Measurements from ENCODE around the gene LUC7L2. TPM values are rescaled to one million over a fixed set of nuclear protein-coding genes. Genes with fewer than 3 reads are reported as not detected.
"Not testable (repeated sequence)": the region's sequence is repeated elsewhere in the genome, so short reads cannot be mapped to it uniquely, and the experiment has no call there.

LUC7L2 gene
- total RNA-seq: 10 to 100 TPM; 29.4 to 77.6 (median 50.0) TPM

- H3K36me3 ChIP-seq: peaks cover 0 to 15% (median 0%) of the 10 kb centered on the region in 3 donors
- intact Hi-C loops (cut with DNase I): no loop called here
Observed at GRCh38 chr7:139359366-139360209, at the start of gene LUC7L2. TSS of gene LUC7L2 (plus strand) at chr7:139359894. CDS start at chr7:139360262, 368 bp downstream.

GRCh38 chr7:139317939-139318505 lies 41.7 kb upstream of the LUC7L2 start:
- intact Hi-C loops (cut with DNase I): no loop called here
- no peak overlapping the region for H3K4me3 ChIP-seq
- H3K27ac ChIP-seq: no peak overlapping the region
- 82 to 87% methylated on average over 5 of the region's 5 CpGs for WGBS, 2 donors
- no peaks in the 10 kb centered on the region for H3K4me1 ChIP-seq
- DNase-seq: no peak
- H3K27me3 ChIP-seq: no peaks in the 10 kb centered on the region
- TF ChIP-seq CTCF (IDR thresholded peaks at IDR 0.05) (no peak), POLR2A (IDR thresholded peaks at IDR 0.05) (no peak)
- H3K9me3 ChIP-seq: no peaks in the 10 kb centered on the region
- H3K36me3 ChIP-seq: no peaks in the 10 kb centered on the region

More at GRCh38 chr7:139359366-139360209, at the start of gene LUC7L2:
- H3K27ac ChIP-seq: peak within 1 kb of the TSS; percentile 97 to 100 (median 100)
- TF ChIP-seq CTCF (IDR thresholded peaks at IDR 0.05) (peak in 2 of 6 experiments; percentile 14 to 31), POLR2A (IDR thresholded peaks at IDR 0.05) (peak in 3 of 4 donors; percentile 38 to 94 (median 87))
- H3K27me3 ChIP-seq: no peaks in the 10 kb centered on the region
- DNase-seq: peak; percentile 98
- WGBS, 2 donors: 0% methylated on average over 25 to 35 of the region's 98 CpGs
- peak within 1 kb of the TSS; percentile 80 to 100 (median 92) for H3K4me3 ChIP-seq
- no peaks in the 10 kb centered on the region for H3K9me3 ChIP-seq
- peaks cover 22 to 52% (median 28%) of the 10 kb centered on the region in 3 donors for H3K4me1 ChIP-seq

GRCh38 chr7:139321071-139321745 lies 38.5 kb upstream of the LUC7L2 start:
- Histone ChIP-seq H3K9me3 (no peaks in the 10 kb centered on the region), H3K4me3 (no peak overlapping the region), H3K27ac (no peak overlapping the region), H3K27me3 (no peaks in the 10 kb centered on the region), H3K36me3 (no peaks in the 10 kb centered on the region), H3K4me1 (no peaks in the 10 kb centered on the region)
- WGBS, 2 donors: 56 to 73% methylated on average over 8 to 11 of the region's 11 CpGs
- TF ChIP-seq POLR2A (IDR thresholded peaks at IDR 0.05): no peak
- TF ChIP-seq CTCF (IDR thresholded peaks at IDR 0.05): peak in 3 of 6 experiments; percentile 15 to 44 (median 17)
- intact Hi-C loops (cut with DNase I): no loop called here
- DNase-seq: no peak

GRCh38 chr7:139324709-139325108 lies 35.0 kb upstream of the LUC7L2 start:
- H3K27ac ChIP-seq; H3K4me3 ChIP-seq; DNase-seq; H3K27me3 ChIP-seq; intact Hi-C loops (cut with DNase I); H3K9me3 ChIP-seq; H3K36me3 ChIP-seq; H3K4me1 ChIP-seq: not testable (repeated sequence)
- 91 to 93% methylated on average over 10 to 11 of the region's 11 CpGs for WGBS, 2 donors

- intact Hi-C loops (cut with DNase I): no loop called here
- no peaks in the 10 kb centered on the region for H3K36me3 ChIP-seq
- no peak overlapping the region for H3K27ac ChIP-seq
- no peaks in the 10 kb centered on the region for H3K9me3 ChIP-seq
- H3K4me3 ChIP-seq: no peak overlapping the region
- no peak for DNase-seq
- no peaks in the 10 kb centered on the region for H3K4me1 ChIP-seq
- 50 to 53% methylated on average over 2 of the region's 2 CpGs for WGBS, 2 donors
- no peaks in the 10 kb centered on the region for H3K27me3 ChIP-seq
- TF ChIP-seq CTCF (IDR thresholded peaks at IDR 0.05): no peak
- no peak for TF ChIP-seq POLR2A (IDR thresholded peaks at IDR 0.05)
Observed at GRCh38 chr7:139328375-139328774, 31.3 kb upstream of the LUC7L2 start.

All from esophagus squamous epithelium (tissue), 5 donors.